K562 (cell line): ENCODE measurements around the gene PHOSPHO1. TPM values are rescaled to one million over a fixed set of nuclear protein-coding genes. Genes with fewer than 3 reads are reported as not detected.

Source experiments
- FOSL1 ChIP-seq: fragments of 200-800 bp; sonication (Bioruptor generic); conservative IDR thresholded peaks from 2 replicates; pipeline ENCODE4 v1.6.1; 2016; ENCODE audit warnings: missing genetic modification characterization, missing compliant biosample characterization
- HDGF ChIP-seq: fragments of 450-650 bp; IDR thresholded peaks from 2 replicates; pipeline ENCODE4 v1.6.1; 2016
- NFE2 ChIP-seq: IDR thresholded peaks from 2 replicates; pipeline ENCODE4 v1.6.1; 2014; ENCODE audit warnings: antibody characterized with exemption, low read depth
- SETDB1 ChIP-seq: IDR thresholded peaks from one replicate; pipeline ENCODE4 v1.6.1; 2012; ENCODE audit warnings: low read length, control low read depth, inconsistent platforms
- SPI1 ChIP-seq: IDR thresholded peaks from 2 replicates; pipeline ENCODE4 v1.6.1; 2011; ENCODE audit warnings: low read depth, low read length, control low read depth, borderline replicate concordance
- TAF15 ChIP-seq: fragments of 200-400 bp; formaldehyde crosslinking; IDR thresholded peaks from 2 replicates; pipeline ENCODE4 v1.6.1; 2017; ENCODE audit warnings: mild to moderate bottlenecking, low read depth, low read length, moderate library complexity
- ZNF668 ChIP-seq: fragments of 250-450 bp; sonication (Bioruptor Pico); IDR thresholded peaks from 2 replicates; pipeline ENCODE4 v1.8.0; 2022; ENCODE audit warnings: mild to moderate bottlenecking, inconsistent platforms
- polyA plus RNA-seq, 8 experiments: library from polyadenylated mRNA; depleted of rRNA in 4 of 8; stranded (reverse) in 5 of 8; unstranded in 3 of 8; fragments of >200 nt; fragmentation: Nextera tagmentation in 2 of 8; fragmentation: Illumina TruSeq in 1 of 8; extraction: Ambion mirVana in 2 of 8; extraction: Trizol in 1 of 8; gene quantifications; 2 replicates each; pipeline versions ENCODE4 v1.2.1 to v1.2.3, GENCODE V29; 2011 to 2014; ENCODE audit warnings: inconsistent platforms in 1 of 8, missing spikeins in 1 of 8
- total RNA-seq, 7 experiments: library from RNA; depleted of rRNA in 6 of 7; stranded (reverse); fragments of >200 nt in 6 of 7; fragmentation: Illumina TruSeq in 2 of 7; extraction: Trizol in 2 of 7; gene quantifications; 2 replicates each; pipeline versions ENCODE4 v1.2.1 to v1.2.3, GENCODE V29; 2011 to 2021; ENCODE audit warnings: low replicate concordance in 1 of 7
- TF ChIP-seq, protein P1 (sequence below), 3 experiments: IDR thresholded peaks in 2 of 3; conservative IDR thresholded peaks in 1 of 3; 2 replicates each; pipeline ENCODE4 v1.5.1; 2011 to 2012; ENCODE audit warnings: low read length in 3 of 3, mild to moderate bottlenecking in 3 of 3, control low read depth in 2 of 3, improper control_type of control experiment in 1 of 3, inconsistent platforms in 1 of 3, low read depth in 1 of 3, mixed read lengths in 1 of 3, moderate library complexity in 1 of 3; ENCODE audit not compliant: insufficient read depth in 2 of 3
- TF ChIP-seq, protein P2 (sequence below), 2 experiments: fragments of 200-800 bp in 1 of 2; sonication (Bioruptor generic) in 1 of 2; sonication (generic) in 1 of 2; formaldehyde crosslinking in 1 of 2; IDR thresholded peaks in 1 of 2; conservative IDR thresholded peaks in 1 of 2; 2 replicates each; pipeline versions ENCODE4 v1.5.0 to v1.6.1; 2016 to 2020; ENCODE audit warnings: missing compliant biosample characterization in 1 of 2, missing genetic modification characterization in 1 of 2, missing genetic modification reagents in 1 of 2
- TF ChIP-seq, protein P3 (sequence below): fragments of 450-650 bp; IDR thresholded peaks from one replicate; pipeline ENCODE4 v1.6.1; 2018; ENCODE audit warnings: mild to moderate bottlenecking, moderate library complexity; ENCODE audit not compliant: partially characterized antibody
- TF ChIP-seq, protein P4 (sequence below): fragments of 450-650 bp; IDR thresholded peaks from 2 replicates; pipeline ENCODE4 v1.6.1; 2016; ENCODE audit warnings: antibody characterized with exemption

PHOSPHO1 gene
- total and polyA plus RNA-seq, 9 of the 15 experiments (the other 6 are each of a cell fraction or from before 2014, with no cell fraction given) = 0.06 to 0.07 TPM; not detected in 7

DNA sequence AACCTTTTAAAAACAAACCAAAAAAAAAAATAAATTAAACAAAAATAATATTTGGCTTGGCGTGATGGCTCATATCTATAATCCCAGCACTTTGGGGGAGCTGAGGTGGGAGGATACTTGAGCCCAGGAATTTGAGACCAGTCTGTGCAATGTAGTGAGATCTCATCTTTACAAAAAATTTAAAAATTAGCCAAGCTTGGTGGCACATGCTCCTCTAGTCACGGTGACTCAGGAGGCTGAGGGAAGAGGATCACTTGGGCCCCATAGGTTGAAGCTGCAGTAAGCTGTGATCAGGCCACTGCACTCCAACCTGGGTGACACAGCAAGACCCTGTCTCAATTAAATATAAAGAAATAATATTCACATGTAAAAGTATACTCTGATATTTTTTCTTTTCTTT lies 32.4 kb downstream of the PHOSPHO1 start (continued):
- TF ChIP-seq, protein P1, sequence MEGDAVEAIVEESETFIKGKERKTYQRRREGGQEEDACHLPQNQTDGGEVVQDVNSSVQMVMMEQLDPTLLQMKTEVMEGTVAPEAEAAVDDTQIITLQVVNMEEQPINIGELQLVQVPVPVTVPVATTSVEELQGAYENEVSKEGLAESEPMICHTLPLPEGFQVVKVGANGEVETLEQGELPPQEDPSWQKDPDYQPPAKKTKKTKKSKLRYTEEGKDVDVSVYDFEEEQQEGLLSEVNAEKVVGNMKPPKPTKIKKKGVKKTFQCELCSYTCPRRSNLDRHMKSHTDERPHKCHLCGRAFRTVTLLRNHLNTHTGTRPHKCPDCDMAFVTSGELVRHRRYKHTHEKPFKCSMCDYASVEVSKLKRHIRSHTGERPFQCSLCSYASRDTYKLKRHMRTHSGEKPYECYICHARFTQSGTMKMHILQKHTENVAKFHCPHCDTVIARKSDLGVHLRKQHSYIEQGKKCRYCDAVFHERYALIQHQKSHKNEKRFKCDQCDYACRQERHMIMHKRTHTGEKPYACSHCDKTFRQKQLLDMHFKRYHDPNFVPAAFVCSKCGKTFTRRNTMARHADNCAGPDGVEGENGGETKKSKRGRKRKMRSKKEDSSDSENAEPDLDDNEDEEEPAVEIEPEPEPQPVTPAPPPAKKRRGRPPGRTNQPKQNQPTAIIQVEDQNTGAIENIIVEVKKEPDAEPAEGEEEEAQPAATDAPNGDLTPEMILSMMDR (IDR thresholded peaks at IDR 0.05 in 2 of 3, conservative IDR thresholded peaks at IDR 0.05 in 1 of 3; ENCODE audit: insufficient read depth in 2 of 3, low read depth in 1 of 3, low read length in 3 of 3) = no peak
- no peak for TF ChIP-seq FOSL1 (tag)
- TF ChIP-seq SPI1 = no peak
- TF ChIP-seq, protein P2, sequence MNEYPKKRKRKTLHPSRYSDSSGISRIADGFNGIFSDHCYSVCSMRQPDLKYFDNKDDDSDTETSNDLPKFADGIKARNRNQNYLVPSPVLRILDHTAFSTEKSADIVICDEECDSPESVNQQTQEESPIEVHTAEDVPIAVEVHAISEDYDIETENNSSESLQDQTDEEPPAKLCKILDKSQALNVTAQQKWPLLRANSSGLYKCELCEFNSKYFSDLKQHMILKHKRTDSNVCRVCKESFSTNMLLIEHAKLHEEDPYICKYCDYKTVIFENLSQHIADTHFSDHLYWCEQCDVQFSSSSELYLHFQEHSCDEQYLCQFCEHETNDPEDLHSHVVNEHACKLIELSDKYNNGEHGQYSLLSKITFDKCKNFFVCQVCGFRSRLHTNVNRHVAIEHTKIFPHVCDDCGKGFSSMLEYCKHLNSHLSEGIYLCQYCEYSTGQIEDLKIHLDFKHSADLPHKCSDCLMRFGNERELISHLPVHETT (CRISPR knock-in tag; conservative IDR thresholded peaks at IDR 0.05 in 1 of 2, IDR thresholded peaks at IDR 0.05 in 1 of 2) = 0 out of 4 replicates have a peak, but pooled peaks of 1 of the 2 experiments have one; percentile 14
- TF ChIP-seq ZNF668 (CRISPR knock-in tag) = no peak
- TF ChIP-seq, protein P3, sequence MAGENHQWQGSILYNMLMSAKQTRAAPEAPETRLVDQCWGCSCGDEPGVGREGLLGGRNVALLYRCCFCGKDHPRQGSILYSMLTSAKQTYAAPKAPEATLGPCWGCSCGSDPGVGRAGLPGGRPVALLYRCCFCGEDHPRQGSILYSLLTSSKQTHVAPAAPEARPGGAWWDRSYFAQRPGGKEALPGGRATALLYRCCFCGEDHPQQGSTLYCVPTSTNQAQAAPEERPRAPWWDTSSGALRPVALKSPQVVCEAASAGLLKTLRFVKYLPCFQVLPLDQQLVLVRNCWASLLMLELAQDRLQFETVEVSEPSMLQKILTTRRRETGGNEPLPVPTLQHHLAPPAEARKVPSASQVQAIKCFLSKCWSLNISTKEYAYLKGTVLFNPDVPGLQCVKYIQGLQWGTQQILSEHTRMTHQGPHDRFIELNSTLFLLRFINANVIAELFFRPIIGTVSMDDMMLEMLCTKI = no peak
- TF ChIP-seq SETDB1 = no peak
- no peak for TF ChIP-seq HDGF
- TF ChIP-seq NFE2 = peak; percentile 37
- no peak for TF ChIP-seq TAF15
- TF ChIP-seq, protein P4, sequence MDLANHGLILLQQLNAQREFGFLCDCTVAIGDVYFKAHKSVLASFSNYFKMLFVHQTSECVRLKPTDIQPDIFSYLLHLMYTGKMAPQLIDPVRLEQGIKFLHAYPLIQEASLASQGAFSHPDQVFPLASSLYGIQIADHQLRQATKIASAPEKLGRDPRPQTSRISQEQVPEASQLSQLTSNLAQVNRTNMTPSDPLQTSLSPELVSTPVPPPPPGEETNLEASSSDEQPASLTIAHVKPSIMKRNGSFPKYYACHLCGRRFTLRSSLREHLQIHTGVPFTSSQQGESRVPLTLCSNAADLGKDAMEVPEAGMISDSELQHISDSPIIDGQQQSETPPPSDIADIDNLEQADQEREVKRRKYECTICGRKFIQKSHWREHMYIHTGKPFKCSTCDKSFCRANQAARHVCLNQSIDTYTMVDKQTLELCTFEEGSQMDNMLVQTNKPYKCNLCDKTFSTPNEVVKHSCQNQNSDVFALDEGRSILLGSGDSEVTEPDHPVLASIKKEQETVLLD = no peak
